NCI-H128 (cell line): ENCODE data around the gene PLPP4.

ENCODE experiments used
- DNase-seq: peaks from one replicate; lab custom pipeline; 2025; ENCODE audit not compliant: unreplicated experiment; lab: John Stamatoyannopoulos, UW

The PLPP4 gene

GRCh38 chr10:120456626-120457430 is at the start of gene PLPP4:
Gene PLPP4, plus strand, starts transcription at chr10:120457227. Its CDS starts 79 bp downstream, at chr10:120457306.
- DNase-seq = no peak

- no peak for DNase-seq
Observed at GRCh38 chr10:120409816-120410215, 47.2 kb upstream of the PLPP4 start.

GRCh38 chr10:120414946-120415345 is 42.1 kb upstream of the PLPP4 start:
- no peak for DNase-seq

- no peak for DNase-seq
Observed at GRCh38 chr10:120415709-120416330, 41.2 kb upstream of the PLPP4 start.

GRCh38 chr10:120420421-120420820 is 36.6 kb upstream of the PLPP4 start:
- DNase-seq = no peak

- no peak for DNase-seq
Observed at GRCh38 chr10:120421250-120421649, 35.8 kb upstream of the PLPP4 start.

GRCh38 chr10:120422457-120422856 is 34.6 kb upstream of the PLPP4 start:
- DNase-seq = no peak

- DNase-seq = no peak
Observed at GRCh38 chr10:120423431-120424197, 33.4 kb upstream of the PLPP4 start.

- no peak for DNase-seq
Observed at GRCh38 chr10:120424198-120424464, 32.9 kb upstream of the PLPP4 start.

- no peak for DNase-seq
Observed at GRCh38 chr10:120426306-120426705, 30.7 kb upstream of the PLPP4 start.

GRCh38 chr10:120428754-120429153 is 28.3 kb upstream of the PLPP4 start:
- DNase-seq = no peak

- DNase-seq = no peak
Observed at GRCh38 chr10:120429395-120429794, 27.6 kb upstream of the PLPP4 start.

- DNase-seq = no peak
Observed at GRCh38 chr10:120431251-120431651, 25.8 kb upstream of the PLPP4 start.

GRCh38 chr10:120432209-120432608 is 24.8 kb upstream of the PLPP4 start:
- DNase-seq = no peak

GRCh38 chr10:120433141-120433540 is 23.9 kb upstream of the PLPP4 start:
- no peak for DNase-seq

GRCh38 chr10:120436439-120437112 is 20.5 kb upstream of the PLPP4 start:
- DNase-seq = no peak

GRCh38 chr10:120437541-120437940 is 19.5 kb upstream of the PLPP4 start:
- DNase-seq = no peak

- no peak for DNase-seq
Observed at GRCh38 chr10:120451968-120452367, 5.1 kb upstream of the PLPP4 start.

GRCh38 chr10:120453319-120453718 is 3.7 kb upstream of the PLPP4 start:
- DNase-seq = no peak

- DNase-seq = no peak
Observed at GRCh38 chr10:120453886-120454285, 3.1 kb upstream of the PLPP4 start.

GRCh38 chr10:120455004-120455403 is 2.0 kb upstream of the PLPP4 start:
- no peak for DNase-seq

GRCh38 chr10:120455606-120456005 is 1.4 kb upstream of the PLPP4 start:
- DNase-seq = no peak
